Endothelial cell of umbilical vein (primary cell): ENCODE results near the gene GCGR. TPM values are rescaled to one million over a fixed set of nuclear protein-coding genes. Genes with fewer than 3 reads are reported as not detected.

Experiments used
- BruUV-seq: library from RNA; stranded (reverse); fragments of 400-500 nt; replicated peaks from 2 replicates; lab custom pipeline; 2021; lab: Mats Ljungman, UMichigan
- CTCF ChIA-PET: fragments of 300-600, 350-600 bp; sonication (Branson Sonifier 250); formaldehyde crosslinking; loops from one replicate; lab custom pipeline; 2021; ENCODE audit warnings: antibody characterized with exemption, inconsistent platforms; lab: Charles Lee
- POLR2A ChIA-PET: fragments of 300-600, 350-600 bp; sonication (Branson Sonifier 250); formaldehyde crosslinking; loops from one replicate; lab custom pipeline; 2021; ENCODE audit warnings: antibody characterized with exemption, inconsistent platforms; lab: Charles Lee
- DNase-seq: peaks from one replicate; pipeline ENCODE4 v3.0.0-alpha.2; 2011; ENCODE audit warnings: low read depth, low spot score
- FAIRE-seq: peaks from 2 replicates; lab custom pipeline; 2011; peaks lifted over from hg19 to GRCh38; lab: Jason Lieb, UNC
- H2AFZ ChIP-seq: 2 replicates; pipeline ENCODE4 v1.6.0; 2012; ENCODE audit warnings: low read depth, low read length, control low read depth, inconsistent platforms
- H3K27ac ChIP-seq: 2 replicates; pipeline ENCODE4 v1.5.1; 2011; ENCODE audit warnings: low read depth, mild to moderate bottlenecking, control low read depth, low read length, moderate library complexity; ENCODE audit not compliant: insufficient read depth
- H3K27me3 ChIP-seq, 2 experiments: 2 replicates each; pipeline versions ENCODE4 v1.6.0 to v1.6.1; 2011; ENCODE audit warnings: low read length in 2 of 2, mixed read lengths in 1 of 2; ENCODE audit not compliant: control insufficient read depth in 2 of 2, insufficient read depth in 2 of 2
- H3K36me3 ChIP-seq, 2 experiments: 2 replicates in 1 of 2; 3 replicates in 1 of 2; pipeline ENCODE4 v1.5.1; 2011; ENCODE audit warnings: low read length in 2 of 2, mild to moderate bottlenecking in 1 of 2, moderate library complexity in 1 of 2; ENCODE audit not compliant: control insufficient read depth in 2 of 2, insufficient read depth in 2 of 2; ENCODE audit errors: extremely low read depth in 1 of 2
- H3K4me1 ChIP-seq: 3 replicates; pipeline ENCODE4 v1.5.1; 2011; ENCODE audit warnings: mild to moderate bottlenecking, low read length; ENCODE audit not compliant: control insufficient read depth, insufficient read depth; ENCODE audit errors: extremely low read depth
- H3K4me2 ChIP-seq: 2 replicates; pipeline ENCODE4 v1.6.1; 2011; ENCODE audit warnings: low read length, control low read depth, mixed read lengths; ENCODE audit not compliant: insufficient read depth
- H3K4me3 ChIP-seq, 3 experiments: fragments of 200-600 bp in 1 of 3; sonication (generic), shearing (Covaris generic) in 1 of 3; replicated peaks in 1 of 3; 2 replicates each; pipeline ENCODE4 v1.5.1; 2011 to 2016; ENCODE audit warnings: control low read depth in 3 of 3, low read length in 3 of 3, mild to moderate bottlenecking in 2 of 3, inconsistent platforms in 1 of 3, low read depth in 1 of 3, moderate library complexity in 1 of 3; ENCODE audit not compliant: insufficient read depth in 1 of 3
- H3K79me2 ChIP-seq: 2 replicates; pipeline ENCODE4 v1.6.0; 2012; ENCODE audit warnings: low read length, inconsistent platforms; ENCODE audit not compliant: control insufficient read depth, insufficient read depth
- H3K9ac ChIP-seq: replicated peaks from 2 replicates; pipeline ENCODE3; 2011; ENCODE audit warnings: low read length, control low read depth; ENCODE audit not compliant: insufficient read depth; ENCODE audit errors: extremely low read depth
- H3K9me1 ChIP-seq: replicated peaks from 3 replicates; pipeline ENCODE4 v1.6.0; 2011; ENCODE audit warnings: mild to moderate bottlenecking, low read length; ENCODE audit not compliant: control insufficient read depth, insufficient read depth; ENCODE audit errors: extremely low read depth
- H3K9me3 ChIP-seq: replicated peaks from 2 replicates; pipeline ENCODE4 v1.5.1; 2012; ENCODE audit warnings: low read length, inconsistent platforms; ENCODE audit not compliant: control insufficient read depth, insufficient read depth
- H4K20me1 ChIP-seq: replicated peaks from 2 replicates; pipeline ENCODE3; 2011; ENCODE audit warnings: mild to moderate bottlenecking, low read length; ENCODE audit not compliant: control insufficient read depth, insufficient read depth; ENCODE audit errors: extremely low read depth
- EZH2 ChIP-seq: IDR thresholded peaks from 2 replicates; pipeline ENCODE4 v1.6.1; 2012; ENCODE audit warnings: borderline replicate concordance, low read depth, mild to moderate bottlenecking, moderate library complexity, low read length, inconsistent platforms; ENCODE audit not compliant: severe bottlenecking
- FOS ChIP-seq: IDR thresholded peaks from 2 replicates; pipeline ENCODE4 v1.6.1; 2011; ENCODE audit warnings: mild to moderate bottlenecking, low read length, moderate library complexity, borderline replicate concordance; ENCODE audit not compliant: insufficient read depth
- GATA2 ChIP-seq: IDR thresholded peaks from 2 replicates; pipeline ENCODE4 v1.7.0; 2011; ENCODE audit warnings: low read depth, mild to moderate bottlenecking, moderate library complexity, mixed read lengths, low read length; ENCODE audit not compliant: insufficient read length, insufficient read depth
- JUN ChIP-seq: IDR thresholded peaks from 2 replicates; pipeline ENCODE4 v1.6.1; 2011; ENCODE audit warnings: borderline replicate concordance, low read depth; ENCODE audit not compliant: insufficient read length, insufficient read depth
- MYC ChIP-seq: IDR thresholded peaks from one replicate; pipeline ENCODE4 v1.6.1; 2011; ENCODE audit warnings: mild to moderate bottlenecking, low read depth, low read length
- POLR2A ChIP-seq: IDR thresholded peaks from 2 replicates; pipeline ENCODE4 v1.6.1; 2012; ENCODE audit warnings: low read depth, mild to moderate bottlenecking, control low read depth, low read length
- POLR2AphosphoS5 ChIP-seq: IDR thresholded peaks from 2 replicates; pipeline ENCODE4 v1.6.1; 2012; ENCODE audit warnings: low read depth, mild to moderate bottlenecking, control low read depth, low read length, moderate library complexity; ENCODE audit not compliant: insufficient read depth
- dilution Hi-C: fragments of 300-500 bp; cut with MboI; formaldehyde crosslinking; loops from one replicate; pipeline ENCODE4 v1.15.0; 2019; ENCODE audit warnings: low sequenced_read_pairs; ENCODE audit not compliant: extremely low pct_ligation_motif_present
- intact Hi-C: fragments of 100-400 bp; cut with micrococcal nuclease; formaldehyde crosslinking; loops from one replicate; pipeline ENCODE4 v1.10.0; 2022
- polyA plus RNA-seq, 4 experiments: library from polyadenylated mRNA; depleted of rRNA in 3 of 4; stranded (reverse) in 3 of 4; unstranded in 1 of 4; fragments of >200 nt; gene quantifications; 2 replicates each; pipeline versions ENCODE4 v1.2.1 to v1.2.3, GENCODE V29; 2011 to 2012; ENCODE audit warnings: missing spikeins in 1 of 4
- total RNA-seq: library from RNA; stranded (reverse); gene quantifications from 2 replicates; pipeline ENCODE4 v1.2.3, GENCODE V29; 2021
- TF ChIP-seq, protein P1 (sequence below), 2 donors: IDR thresholded peaks; 1 replicate in 1 of 2; 2 replicates in 1 of 2; pipeline ENCODE4 v1.5.1; 2011; ENCODE audit warnings: low read length in 2 of 2, mild to moderate bottlenecking in 2 of 2, moderate library complexity in 2 of 2, control low read depth in 1 of 2, inconsistent platforms in 1 of 2, low read depth in 1 of 2; ENCODE audit not compliant: insufficient read depth in 1 of 2; ENCODE audit errors: extremely low read depth in 1 of 2
- TF ChIP-seq, protein P2 (sequence below): IDR thresholded peaks from 2 replicates; pipeline ENCODE4 v1.6.1; 2011; ENCODE audit not compliant: insufficient read depth, insufficient read length

The GCGR gene
- total and polyA plus RNA-seq, 2 donors (not counting 3 experiments of a cell fraction or from before 2014, with no cell fraction given), result not detected

DNA sequence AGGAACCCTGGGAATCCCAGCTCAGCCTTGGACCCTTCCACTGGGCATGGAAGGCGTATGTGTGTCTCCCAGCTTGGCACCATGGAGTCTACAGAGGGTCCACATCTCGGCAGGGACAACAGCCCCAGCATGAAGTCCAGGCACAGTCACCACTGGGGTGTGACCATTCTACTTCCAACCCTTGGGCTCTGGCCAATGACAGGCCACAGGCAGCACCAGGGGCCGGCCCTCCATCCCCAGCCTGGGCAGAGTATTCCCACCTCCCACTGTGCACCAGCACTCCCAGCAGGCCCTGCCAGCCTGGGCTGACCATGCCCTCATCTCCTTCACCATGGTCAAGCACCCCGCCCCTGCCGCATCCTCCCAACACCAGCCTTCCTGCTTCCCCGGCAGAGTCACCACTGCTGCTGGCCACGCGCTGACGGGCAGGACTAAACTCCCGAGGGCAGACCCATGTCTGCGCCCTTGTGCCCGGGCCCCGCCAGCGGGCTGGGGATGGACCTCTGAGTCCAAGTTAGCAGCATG, 40.4 kb downstream of the GCGR start:
- intact Hi-C loops, result no loop called here
- Histone ChIP-seq H3K4me3 (no peak overlapping the region), H3K36me3 (peaks cover 24 to 52% of the 10 kb centered on the region in 2 experiments), H3K4me1 (no peaks in the 10 kb centered on the region), H2AFZ (no peak overlapping the region), H3K79me2 (no peaks in the 10 kb centered on the region), H3K4me2 (no peak overlapping the region), H3K27me3 (no peaks in the 10 kb centered on the region), H4K20me1 (no peaks in the 10 kb centered on the region), H3K27ac (no peak overlapping the region), H3K9me3 (no peaks in the 10 kb centered on the region), H3K9me1 (no peaks in the 10 kb centered on the region), H3K9ac (no peak overlapping the region)
- no TSS peak for BruUV-seq
- TF ChIP-seq GATA2 (no peak), MYC (no peak), EZH2 (no peak), POLR2A (no peak), JUN (no peak), POLR2AphosphoS5 (no peak), FOS (no peak)
- TF ChIP-seq, protein P1, sequence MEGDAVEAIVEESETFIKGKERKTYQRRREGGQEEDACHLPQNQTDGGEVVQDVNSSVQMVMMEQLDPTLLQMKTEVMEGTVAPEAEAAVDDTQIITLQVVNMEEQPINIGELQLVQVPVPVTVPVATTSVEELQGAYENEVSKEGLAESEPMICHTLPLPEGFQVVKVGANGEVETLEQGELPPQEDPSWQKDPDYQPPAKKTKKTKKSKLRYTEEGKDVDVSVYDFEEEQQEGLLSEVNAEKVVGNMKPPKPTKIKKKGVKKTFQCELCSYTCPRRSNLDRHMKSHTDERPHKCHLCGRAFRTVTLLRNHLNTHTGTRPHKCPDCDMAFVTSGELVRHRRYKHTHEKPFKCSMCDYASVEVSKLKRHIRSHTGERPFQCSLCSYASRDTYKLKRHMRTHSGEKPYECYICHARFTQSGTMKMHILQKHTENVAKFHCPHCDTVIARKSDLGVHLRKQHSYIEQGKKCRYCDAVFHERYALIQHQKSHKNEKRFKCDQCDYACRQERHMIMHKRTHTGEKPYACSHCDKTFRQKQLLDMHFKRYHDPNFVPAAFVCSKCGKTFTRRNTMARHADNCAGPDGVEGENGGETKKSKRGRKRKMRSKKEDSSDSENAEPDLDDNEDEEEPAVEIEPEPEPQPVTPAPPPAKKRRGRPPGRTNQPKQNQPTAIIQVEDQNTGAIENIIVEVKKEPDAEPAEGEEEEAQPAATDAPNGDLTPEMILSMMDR (IDR thresholded peaks at IDR 0.05; ENCODE audit: extremely low read depth in 1 of 2, insufficient read depth in 1 of 2, low read depth in 1 of 2, low read length in 2 of 2), result no peak
- TF ChIP-seq, protein P2, sequence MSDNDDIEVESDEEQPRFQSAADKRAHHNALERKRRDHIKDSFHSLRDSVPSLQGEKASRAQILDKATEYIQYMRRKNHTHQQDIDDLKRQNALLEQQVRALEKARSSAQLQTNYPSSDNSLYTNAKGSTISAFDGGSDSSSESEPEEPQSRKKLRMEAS, result no peak
- DNase-seq (no peak), FAIRE-seq (no peak)
- dilution Hi-C loops, result no loop called here
- ChIA-PET CTCF (no interaction called here), POLR2A (no interaction called here)
